Stimulated activated naive B cell treated with anti-CD40 and anti-IgM and Interleukin-4, amounts not matched to agents 10 μg/mL and 1 μg/mL and 100 μg/mL, for 72 hours (primary cell): ENCODE data around the gene TECPR1.
A peak's percentile ranks its signal among the peaks of the same experiment; 100 is the strongest.

Experiments
- ATAC-seq, 2 donors: fragments of 150-1000 bp; cut with Tn5 transposase; replicated peaks; 2 replicates each; pipeline ENCODE4 v1.10.0; 2021; ENCODE audit warnings: moderate library complexity in 1 of 2
- DNase-seq: peaks from one replicate; pipeline ENCODE4 v3.0.0; 2021
- H3K27ac Mint-ChIP-seq: one replicate; pipeline ENCODE4 v1.8.0; 2022; ENCODE audit warnings: mild to moderate bottlenecking, mixed read lengths
- H3K27me3 Mint-ChIP-seq, 2 donors: one replicate each; pipeline ENCODE4 v1.8.0; 2022; ENCODE audit warnings: mixed read lengths in 2 of 2
- H3K36me3 Mint-ChIP-seq, 2 donors: one replicate each; pipeline ENCODE4 v1.8.0; 2022; ENCODE audit warnings: mixed read lengths in 2 of 2, mild to moderate bottlenecking in 1 of 2
- H3K4me1 Mint-ChIP-seq, 2 donors: one replicate each; pipeline ENCODE4 v1.8.0; 2022; ENCODE audit warnings: mixed read lengths in 2 of 2, mild to moderate bottlenecking in 1 of 2
- H3K4me3 Mint-ChIP-seq, 2 donors: one replicate each; pipeline ENCODE4 v1.8.0; 2022; ENCODE audit warnings: mild to moderate bottlenecking in 2 of 2, mixed read lengths in 2 of 2, moderate library complexity in 1 of 2
- H3K9me3 Mint-ChIP-seq, 2 donors: one replicate each; pipeline ENCODE4 v1.8.0; 2022; ENCODE audit warnings: mixed read lengths in 2 of 2, mild to moderate bottlenecking in 1 of 2

Gene TECPR1

GRCh38 chr7:98209166-98209920, 42.7 kb downstream of the TECPR1 start:
- no peak for ATAC-seq
- Mint-ChIP-seq H3K27me3 (peaks cover 21 to 65% of the 10 kb centered on the region in 2 donors), H3K36me3 (peaks cover 27 to 42% of the 10 kb centered on the region in 2 donors), H3K9me3 (no peaks in the 10 kb centered on the region), H3K27ac (no peak overlapping the region), H3K4me1 (peaks cover 6 to 22% of the 10 kb centered on the region in 2 donors), H3K4me3 (peak overlapping the region; percentile 24 to 39)
- DNase-seq: no peak

GRCh38 chr7:98206451-98207330, 45.3 kb downstream of the TECPR1 start:
- Mint-ChIP-seq H3K27me3 (peaks cover 17 to 43% of the 10 kb centered on the region in 2 donors), H3K4me1 (peaks cover 27 to 36% of the 10 kb centered on the region in 2 donors), H3K36me3 (peaks cover 34 to 48% of the 10 kb centered on the region in 2 donors), H3K4me3 (no peak overlapping the region), H3K9me3 (no peaks in the 10 kb centered on the region), H3K27ac (no peak overlapping the region)
- no peak for DNase-seq
- ATAC-seq: no peak

- H3K4me3 Mint-ChIP-seq: no peak overlapping the region
- peaks cover 34 to 47% of the 10 kb centered on the region in 2 donors for H3K4me1 Mint-ChIP-seq
- H3K27me3 Mint-ChIP-seq: peaks cover 16 to 39% of the 10 kb centered on the region in 2 donors
- ATAC-seq (no peak), DNase-seq (no peak)
- H3K27ac Mint-ChIP-seq: no peak overlapping the region
- H3K9me3 Mint-ChIP-seq: no peaks in the 10 kb centered on the region
- peaks cover 34 to 48% of the 10 kb centered on the region in 2 donors for H3K36me3 Mint-ChIP-seq
Measured at GRCh38 chr7:98205162-98205845, 46.7 kb downstream of the TECPR1 start.

- peak overlapping the region; percentile 62 for H3K27ac Mint-ChIP-seq
- no peaks in the 10 kb centered on the region for H3K9me3 Mint-ChIP-seq
- no peak overlapping the region for H3K4me3 Mint-ChIP-seq
- peaks cover 34 to 46% of the 10 kb centered on the region in 2 donors for H3K36me3 Mint-ChIP-seq
- DNase-seq (no peak), ATAC-seq (no peak)
- peaks cover 38 to 53% of the 10 kb centered on the region in 2 donors for H3K4me1 Mint-ChIP-seq
- peaks cover 11 to 33% of the 10 kb centered on the region in 2 donors for H3K27me3 Mint-ChIP-seq
Measured at GRCh38 chr7:98204670-98205069, 47.4 kb downstream of the TECPR1 start.

- peaks cover 42 to 58% of the 10 kb centered on the region in 2 donors for H3K4me1 Mint-ChIP-seq
- no peak for DNase-seq
- no peaks in the 10 kb centered on the region for H3K9me3 Mint-ChIP-seq
- no peak for ATAC-seq
- peaks cover 10 to 35% of the 10 kb centered on the region in 2 donors for H3K27me3 Mint-ChIP-seq
- no peak overlapping the region for H3K27ac Mint-ChIP-seq
- peaks cover 37 to 44% of the 10 kb centered on the region in 2 donors for H3K36me3 Mint-ChIP-seq
- H3K4me3 Mint-ChIP-seq: no peak overlapping the region
Measured at GRCh38 chr7:98203964-98204605, 47.9 kb downstream of the TECPR1 start.

- Mint-ChIP-seq H3K27ac (peak overlapping the region; percentile 95), H3K4me1 (peaks cover 44 to 62% of the 10 kb centered on the region in 2 donors), H3K9me3 (no peaks in the 10 kb centered on the region), H3K36me3 (peaks cover 38 to 40% of the 10 kb centered on the region in 2 donors), H3K4me3 (peak overlapping the region; percentile 48 to 80), H3K27me3 (peaks cover 8 to 37% of the 10 kb centered on the region in 2 donors)
- ATAC-seq: peak; percentile 39 to 59
- DNase-seq: peak; percentile 60
Measured at GRCh38 chr7:98203261-98203963, 48.6 kb downstream of the TECPR1 start.

GRCh38 chr7:98202367-98203195, 49.5 kb downstream of the TECPR1 start:
- Mint-ChIP-seq H3K4me1 (peaks cover 44 to 62% of the 10 kb centered on the region in 2 donors), H3K27ac (peak overlapping the region; percentile 95), H3K4me3 (peak overlapping the region; percentile 79 to 80), H3K9me3 (no peaks in the 10 kb centered on the region), H3K36me3 (peaks cover 39 to 44% of the 10 kb centered on the region in 2 donors), H3K27me3 (peaks cover 8 to 44% of the 10 kb centered on the region in 2 donors)
- ATAC-seq: peak; percentile 90 to 94
- DNase-seq: peak; percentile 87

GRCh38 chr7:98200364-98200763, 51.7 kb downstream of the TECPR1 start:
- Mint-ChIP-seq H3K27ac (peak overlapping the region; percentile 31), H3K36me3 (peaks cover 31 to 32% of the 10 kb centered on the region in 2 donors), H3K27me3 (peaks cover 8 to 40% of the 10 kb centered on the region in 2 donors), H3K9me3 (no peaks in the 10 kb centered on the region), H3K4me1 (peaks cover 42 to 62% of the 10 kb centered on the region in 2 donors), H3K4me3 (peak overlapping the region in 1 of 2 donors; percentile 5)
- ATAC-seq: peak; percentile 48 to 61
- DNase-seq: peak; percentile 43

GRCh38 chr7:98199131-98199530, 52.9 kb downstream of the TECPR1 start:
- H3K27ac Mint-ChIP-seq: no peak overlapping the region
- no peak overlapping the region for H3K4me3 Mint-ChIP-seq
- DNase-seq (no peak), ATAC-seq (no peak)
- no peaks in the 10 kb centered on the region for H3K9me3 Mint-ChIP-seq
- peaks cover 40 to 53% of the 10 kb centered on the region in 2 donors for H3K4me1 Mint-ChIP-seq
- H3K27me3 Mint-ChIP-seq: peaks cover 0 to 41% of the 10 kb centered on the region in 2 donors
- peaks cover 33 to 35% of the 10 kb centered on the region in 2 donors for H3K36me3 Mint-ChIP-seq

- H3K36me3 Mint-ChIP-seq: peaks cover 46 to 52% of the 10 kb centered on the region in 2 donors
- no peak overlapping the region for H3K27ac Mint-ChIP-seq
- H3K9me3 Mint-ChIP-seq: no peaks in the 10 kb centered on the region
- DNase-seq: no peak
- H3K4me3 Mint-ChIP-seq: no peak overlapping the region
- no peak for ATAC-seq
- peaks cover 20 to 31% of the 10 kb centered on the region in 2 donors for H3K4me1 Mint-ChIP-seq
- peaks cover 0 to 48% of the 10 kb centered on the region in 2 donors for H3K27me3 Mint-ChIP-seq
Measured at GRCh38 chr7:98196706-98197605, 55.1 kb downstream of the TECPR1 start.

- DNase-seq (no peak), ATAC-seq (no peak)
- Mint-ChIP-seq H3K36me3 (peaks cover 52 to 65% of the 10 kb centered on the region in 2 donors), H3K9me3 (no peaks in the 10 kb centered on the region), H3K27ac (no peak overlapping the region), H3K4me3 (no peak overlapping the region), H3K4me1 (peaks cover 6 to 11% of the 10 kb centered on the region in 2 donors), H3K27me3 (peaks cover 0 to 48% of the 10 kb centered on the region in 2 donors)
Measured at GRCh38 chr7:98194672-98195457, 57.2 kb downstream of the TECPR1 start.
